Stimulated activated CD8-positive, alpha-beta memory T cell treated with anti-CD3 and anti-CD28 coated beads, Interleukin-15, amount 100 ng/mL, for 1 hour (primary cell): Measurements from ENCODE around the gene CLEC4A.
A peak's percentile ranks its signal among the peaks of the same experiment; 100 is the strongest.
"Not testable (repeated sequence)": the region's sequence is repeated elsewhere in the genome, so short reads cannot be mapped to it uniquely, and the experiment has no call there.

Experiments used
- DNase-seq: peaks from one replicate; pipeline ENCODE4 v3.0.0-alpha.2; 2020; ENCODE audit warnings: low read depth

Gene CLEC4A

DNA sequence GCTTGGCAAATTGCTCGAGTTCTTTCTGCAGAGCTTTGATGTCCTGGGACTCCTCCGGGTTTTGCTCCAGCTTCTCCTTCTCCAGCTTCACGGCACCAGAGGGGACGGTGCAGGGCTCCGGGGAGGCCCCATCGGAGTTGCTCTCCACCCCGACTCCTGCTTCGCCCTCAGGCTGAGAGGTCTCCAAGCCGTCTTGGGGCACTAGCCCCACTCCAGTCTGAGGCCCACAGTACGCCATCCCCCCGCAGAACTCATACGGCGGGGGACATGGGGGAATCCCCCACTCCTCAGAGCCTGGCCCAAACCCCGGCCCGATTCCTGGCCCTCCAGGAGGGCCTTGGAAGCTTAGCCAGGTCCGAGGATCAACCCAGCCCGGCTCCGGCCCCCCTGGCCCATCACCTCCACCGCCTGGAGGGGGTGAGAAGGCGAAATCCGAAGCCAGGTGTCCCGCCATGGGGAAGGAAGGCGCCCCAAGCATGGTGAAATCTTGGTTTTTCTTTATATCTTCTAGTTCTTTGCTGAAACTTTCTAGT lies 11.0 kb downstream of the CLEC4A start:
- not testable (repeated sequence) for DNase-seq

DNA sequence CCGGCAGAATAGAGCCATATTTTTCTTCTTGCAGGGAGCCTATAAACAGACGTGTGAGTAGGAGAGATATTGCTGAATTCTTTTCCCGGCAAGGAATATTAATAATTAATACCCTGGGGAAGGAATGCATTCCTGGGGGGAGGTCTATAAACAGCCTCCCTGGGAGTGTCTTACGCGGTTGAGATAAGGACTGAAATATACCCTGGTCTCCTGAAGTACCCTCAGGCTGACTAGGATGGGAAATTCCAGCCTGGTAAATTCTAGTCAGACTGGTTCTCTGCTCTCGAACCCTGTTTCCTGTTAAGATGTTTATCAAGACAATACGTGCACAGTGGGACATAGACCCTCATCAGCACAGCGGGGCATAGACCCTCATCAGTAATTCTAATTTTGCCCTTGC lies 18.2 kb downstream of the CLEC4A start:
- DNase-seq = not testable (repeated sequence)

DNA sequence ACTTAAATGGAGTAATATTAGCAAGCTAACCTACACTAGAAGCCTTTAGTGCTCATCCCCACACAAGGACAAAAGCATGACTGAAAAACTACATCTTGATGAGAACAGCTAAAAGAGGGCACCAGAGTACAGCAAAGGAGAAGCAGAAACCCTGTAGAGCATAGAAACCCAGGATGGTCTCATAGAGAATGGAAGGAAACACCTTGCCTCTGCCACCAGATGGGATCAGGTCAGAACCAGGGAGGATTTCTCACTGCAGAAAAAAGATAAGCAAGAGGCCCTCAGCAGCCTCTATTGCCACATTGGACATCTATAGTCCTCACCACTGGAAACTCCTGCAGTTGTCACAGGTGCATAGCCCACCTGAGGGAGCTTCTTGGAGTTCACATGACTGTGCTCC lies 19.8 kb downstream of the CLEC4A start:
- DNase-seq = no peak

DNA sequence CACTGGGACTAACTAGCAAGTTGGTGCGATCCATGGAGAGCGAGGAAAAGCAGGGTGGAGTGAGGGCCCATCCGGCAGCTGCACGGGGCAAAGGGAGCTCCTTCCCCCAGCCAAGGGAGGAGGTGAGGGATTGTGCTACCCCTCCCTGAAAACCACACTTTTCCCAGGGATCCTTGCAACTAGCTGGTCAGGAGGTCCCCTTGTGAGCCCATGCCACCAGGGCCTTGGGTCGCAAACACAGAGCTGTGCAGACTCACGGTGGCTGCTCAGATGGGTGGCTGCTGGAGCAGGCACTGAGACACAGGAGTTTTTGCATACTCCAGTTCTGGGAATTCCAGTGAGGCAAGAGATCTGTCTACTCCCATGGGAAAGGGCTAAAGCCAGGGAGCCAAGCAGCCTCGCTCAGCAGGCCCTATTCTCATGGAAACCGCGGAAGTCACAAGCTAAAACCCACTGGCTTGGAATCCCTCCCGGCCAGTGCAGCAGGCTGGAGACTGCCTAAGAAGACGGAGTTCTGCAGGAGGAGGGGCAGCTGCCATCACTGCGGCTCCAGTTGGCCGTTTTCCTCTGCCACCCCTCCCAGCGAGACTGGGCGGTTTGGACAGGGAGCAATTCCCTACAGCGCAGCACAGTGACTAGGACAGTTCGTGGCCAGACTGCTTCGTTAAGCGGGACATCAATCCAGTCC lies 22.5 kb downstream of the CLEC4A start:
- DNase-seq = no peak

DNA sequence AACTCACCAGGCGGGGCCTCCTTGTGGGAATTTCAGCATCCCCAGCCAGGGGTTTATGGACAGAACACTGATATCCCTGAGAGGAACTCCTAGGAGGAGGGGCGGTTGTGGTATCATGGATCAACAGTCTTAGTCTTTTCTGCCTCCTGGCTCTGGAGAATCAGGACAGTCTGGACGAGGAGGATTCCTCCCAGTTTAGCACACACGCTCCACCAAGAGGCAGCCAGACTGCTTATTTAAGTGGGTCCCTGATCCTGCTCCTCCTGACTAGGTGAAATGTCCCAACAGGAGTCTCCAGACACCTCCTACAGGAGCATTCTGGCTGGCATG lies 23.0 kb downstream of the CLEC4A start:
- no peak for DNase-seq

DNA sequence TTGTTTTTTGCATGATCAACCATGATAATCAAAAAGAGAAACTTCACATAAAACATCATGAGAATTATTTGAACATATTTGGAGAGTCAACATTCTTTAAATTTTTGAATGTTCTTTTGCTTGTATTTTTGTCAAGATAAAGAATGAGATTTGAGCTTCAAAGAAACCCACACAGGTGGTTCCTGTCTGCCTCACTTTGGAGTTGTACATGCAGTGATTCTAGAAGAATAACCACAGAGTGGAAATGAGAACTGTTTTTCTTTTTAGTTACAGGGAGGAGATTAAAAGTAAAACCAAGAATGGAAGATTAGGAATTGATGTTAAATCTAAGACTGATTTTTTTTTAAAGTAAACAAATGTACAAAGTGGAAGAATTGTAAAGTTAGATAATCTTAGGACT lies 31.1 kb downstream of the CLEC4A start:
- DNase-seq = no peak

DNA sequence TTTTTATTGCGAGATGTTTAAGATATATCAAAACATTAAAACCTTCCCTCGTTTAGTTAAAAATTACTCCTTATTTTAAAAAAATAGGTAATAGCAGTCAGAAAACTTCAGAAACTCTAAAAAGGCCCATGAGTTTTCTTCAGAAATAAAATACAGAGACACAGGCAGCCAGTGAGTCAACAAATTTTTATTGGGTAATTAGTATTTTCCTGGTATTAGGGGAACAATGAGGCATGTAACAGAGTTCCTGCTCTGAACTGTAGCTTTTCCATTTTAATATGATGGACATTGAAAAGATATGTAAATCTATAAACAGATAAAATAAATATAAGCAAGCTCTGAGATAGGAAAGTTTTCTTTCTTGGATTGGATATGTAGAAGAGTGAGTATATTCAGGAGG lies 33.0 kb downstream of the CLEC4A start:
- DNase-seq = no peak

DNA sequence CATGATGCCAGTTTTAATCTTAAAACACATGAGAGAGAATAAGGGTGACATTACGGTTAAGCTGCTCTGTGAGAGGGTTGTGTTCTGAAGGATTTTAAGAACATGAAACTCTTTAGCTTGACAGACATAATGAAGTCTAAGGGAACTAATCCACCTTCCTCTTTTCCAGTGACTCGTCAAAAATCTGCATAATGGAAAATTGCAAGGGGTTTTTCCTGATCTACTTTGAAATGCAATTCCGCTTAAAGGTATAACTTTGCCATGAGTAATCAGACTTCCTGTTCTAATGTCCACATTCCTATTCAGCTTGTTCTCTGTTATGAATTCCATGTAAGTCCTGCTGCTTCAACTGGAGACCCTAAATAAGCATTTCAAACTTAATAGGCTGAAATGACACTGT lies 33.4 kb downstream of the CLEC4A start, which contains the start of gene ZNF705A:
ZNF705A (plus strand) TSS at position 171 of the 400 bp plus-strand sequence. CDS start 15,611 bp downstream, outside the sequence.
- DNase-seq = no peak

DNA sequence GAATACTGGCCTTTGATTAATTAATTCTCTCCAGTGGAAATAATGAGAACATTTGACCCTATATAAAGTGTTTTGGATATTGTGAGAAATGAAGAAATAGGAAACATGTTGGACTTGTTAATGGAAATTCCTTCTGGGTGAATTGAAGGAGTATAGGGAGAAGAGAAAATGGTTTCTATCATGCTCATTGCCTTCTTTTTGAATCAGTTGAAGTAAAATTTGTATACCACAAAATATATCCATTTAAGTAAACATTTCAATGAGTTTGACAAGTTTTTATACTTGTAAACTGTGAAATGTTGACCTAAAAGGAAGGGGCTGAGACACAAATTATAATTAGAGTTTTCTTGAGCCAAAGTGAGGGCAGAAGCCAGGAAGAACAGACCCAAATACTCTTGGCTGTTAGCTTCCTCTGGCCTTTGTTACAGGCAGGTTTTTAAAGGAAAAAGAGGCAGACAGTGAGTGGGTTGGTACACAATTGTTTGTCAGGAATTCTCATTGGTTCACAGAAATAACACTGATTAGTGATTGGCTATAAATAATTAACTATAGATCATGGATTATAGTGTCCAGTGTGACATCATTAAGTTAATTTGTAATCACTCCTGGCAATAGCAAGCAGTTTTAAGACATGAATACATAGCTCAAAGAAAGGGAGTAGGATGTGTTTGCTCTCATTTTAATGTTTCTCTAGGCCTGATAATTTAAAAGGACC lies 34.2 kb downstream of the CLEC4A start:
- no peak for DNase-seq

DNA sequence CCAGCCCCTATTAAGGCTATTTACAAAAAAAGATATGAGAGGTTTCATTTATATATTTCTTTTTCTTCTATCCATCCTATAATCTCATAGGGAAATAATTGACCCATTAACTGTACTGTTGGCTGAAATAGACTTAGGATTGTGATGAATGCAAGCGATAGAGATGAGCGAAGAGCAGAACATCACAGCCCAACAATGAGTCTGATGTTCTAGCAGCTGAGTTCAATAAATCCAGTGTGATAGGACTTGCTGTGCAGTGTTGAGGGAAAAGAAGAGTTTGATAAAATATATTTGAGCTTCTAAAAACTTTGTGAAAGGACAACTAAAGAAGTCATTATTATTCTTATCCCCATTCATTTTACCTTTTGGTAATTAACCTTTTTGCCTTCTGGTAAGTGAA lies 49.5 kb downstream of the CLEC4A start:
- DNase-seq = not testable (repeated sequence)

DNA sequence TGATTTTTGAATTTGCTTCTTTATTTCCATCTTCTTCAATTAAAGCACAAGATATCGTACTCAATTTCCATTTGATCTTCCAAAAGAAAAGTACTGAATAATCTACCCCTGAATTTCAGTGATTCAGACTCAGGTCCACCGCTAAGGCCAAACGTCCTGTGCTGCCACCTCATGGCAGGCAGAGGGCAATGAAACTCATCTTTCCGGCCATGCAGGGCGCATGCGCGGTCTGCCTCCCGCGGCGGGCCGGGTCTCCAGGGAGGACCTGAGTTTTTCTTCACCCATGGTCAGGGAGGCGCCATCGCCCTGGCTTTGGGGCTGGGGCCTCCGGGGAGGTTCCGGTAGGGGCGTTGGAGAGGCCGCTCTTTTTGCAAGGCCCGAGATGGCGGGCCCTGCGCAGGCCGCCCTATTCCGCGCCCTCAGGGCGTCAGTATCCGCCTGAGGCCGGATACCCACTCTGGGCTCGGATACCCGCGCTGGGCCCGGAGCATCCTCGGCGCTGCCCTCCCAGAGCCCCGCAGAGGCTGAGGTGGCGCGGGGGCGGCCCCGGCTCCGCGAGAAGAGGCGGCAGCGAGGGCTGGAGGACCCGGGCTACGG lies 56.7 kb downstream of the CLEC4A start:
- peak; percentile 26 for DNase-seq

DNA sequence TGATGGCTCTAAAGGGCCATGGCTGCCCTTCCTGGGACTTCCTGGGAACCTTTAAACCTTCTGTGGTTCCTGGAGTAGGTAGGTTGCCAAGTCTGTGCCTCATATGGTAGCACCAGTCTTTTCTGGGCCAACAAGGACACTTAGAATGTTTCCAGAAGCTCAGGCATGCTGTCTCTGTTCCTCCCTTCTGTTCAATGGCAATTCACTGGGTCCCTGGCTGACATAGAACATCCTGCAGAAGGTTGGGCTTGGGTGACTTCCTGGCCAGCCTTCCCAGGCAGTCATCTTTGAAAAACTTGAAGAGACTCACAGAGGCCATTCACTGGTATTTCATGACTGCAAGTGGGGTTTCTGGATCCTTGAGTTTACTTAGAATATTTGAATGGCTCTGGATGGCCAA lies 57.9 kb downstream of the CLEC4A start:
- DNase-seq = not testable (repeated sequence)

DNA sequence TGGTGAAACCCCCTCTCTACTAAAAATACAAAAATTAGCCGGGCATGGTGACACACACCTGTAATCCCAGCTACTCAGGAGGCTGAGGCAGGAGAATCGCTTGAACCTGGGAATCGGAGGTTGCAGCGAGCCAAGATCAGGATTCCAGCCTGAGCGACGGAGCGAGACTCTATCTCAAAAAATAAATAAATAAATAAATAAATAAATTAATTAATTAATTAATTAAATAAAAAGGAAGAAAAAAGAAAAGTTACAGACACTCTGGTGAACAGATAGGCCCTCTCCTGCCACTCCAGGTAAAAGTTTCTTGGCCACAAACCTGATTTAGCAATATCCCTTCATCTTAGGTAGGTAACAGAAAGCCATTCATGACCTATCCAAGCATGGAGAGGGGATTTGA lies 59.5 kb downstream of the CLEC4A start:
- DNase-seq = not testable (repeated sequence)

DNA sequence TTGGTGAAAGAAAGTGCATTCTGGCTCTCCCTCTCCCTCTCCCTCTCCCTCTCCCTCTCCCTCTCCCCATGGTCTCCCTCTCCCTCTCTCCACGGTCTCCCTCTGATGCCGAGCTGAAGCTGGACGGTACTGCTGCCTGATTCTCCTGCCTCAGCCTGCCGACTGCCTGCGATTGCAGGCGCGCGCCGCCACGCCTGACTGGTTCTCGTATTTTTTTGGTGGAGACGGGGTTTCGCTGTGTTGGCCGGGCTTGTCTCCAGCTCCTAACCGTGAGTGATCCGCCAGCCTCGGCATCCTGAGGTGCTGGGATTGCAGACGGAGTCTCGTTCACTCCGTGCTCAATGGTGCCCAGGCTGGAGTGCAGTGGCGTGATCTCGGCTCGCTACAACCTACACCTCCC lies 59.9 kb downstream of the CLEC4A start:
- DNase-seq = not testable (repeated sequence)

DNA sequence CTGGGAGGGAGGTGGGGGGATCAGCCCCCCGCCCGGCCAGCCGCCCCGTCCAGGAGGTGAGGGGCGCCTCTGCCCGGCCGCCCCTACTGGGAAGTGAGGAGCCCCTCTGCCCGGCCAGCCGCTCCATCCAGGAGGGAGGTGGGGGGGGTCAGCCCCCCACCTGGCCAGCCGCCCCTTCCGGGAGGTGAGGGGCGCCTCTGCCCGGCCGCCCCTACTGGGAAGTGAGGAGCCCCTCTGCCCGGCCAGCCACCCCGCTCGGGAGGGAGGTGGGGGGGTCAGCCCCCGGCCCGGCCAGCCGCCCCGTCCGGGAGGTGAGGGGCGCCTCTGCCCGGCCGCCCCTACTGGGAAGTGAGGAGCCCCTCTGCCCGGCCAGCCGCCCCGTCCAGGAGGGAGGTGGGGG lies 60.8 kb downstream of the CLEC4A start:
- DNase-seq = not testable (repeated sequence)

DNA sequence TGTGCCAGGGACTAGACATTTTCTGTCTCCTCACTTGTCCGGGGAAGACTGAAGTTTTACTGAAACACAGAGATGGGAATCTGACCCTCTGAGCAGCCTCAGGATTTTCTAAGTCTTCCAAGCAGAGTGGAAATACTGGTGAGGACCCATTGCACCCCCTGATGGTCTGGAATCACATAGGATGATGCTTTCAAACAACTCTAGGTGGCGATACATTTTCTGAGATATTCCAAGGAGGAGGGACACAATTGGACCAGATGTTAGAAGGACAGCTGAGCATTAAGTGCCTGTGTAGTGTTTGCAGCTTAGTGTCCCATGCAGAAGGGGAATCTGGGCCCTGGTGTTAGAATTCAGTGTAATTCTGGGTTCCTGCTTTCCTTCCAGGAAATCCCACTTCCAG lies 64.7 kb downstream of the CLEC4A start:
- DNase-seq = not testable (repeated sequence)
